HepG2 (cell line): ENCODE results near the gene NCOA6.

Experiments
- CBX2 ChIP-seq, 2 experiments: fragments of 200-600 bp in 1 of 2; sonication (generic); formaldehyde crosslinking in 1 of 2; IDR thresholded peaks; 2 replicates each; pipeline versions ENCODE4 v1.7.0 to v1.8.1; 2018 to 2022; ENCODE audit warnings: low read depth in 2 of 2, low read length in 1 of 2, mild to moderate bottlenecking in 1 of 2, missing genetic modification reagents in 1 of 2
- EZH2 ChIP-seq: conservative IDR thresholded peaks from 2 replicates; pipeline ENCODE4 v1.6.1; 2012; ENCODE audit warnings: mild to moderate bottlenecking, low read depth, low read length, moderate library complexity
- MED13 ChIP-seq: sonication (generic); formaldehyde crosslinking; IDR thresholded peaks from 2 replicates; pipeline ENCODE4 v1.5.0; 2020; ENCODE audit warnings: missing genetic modification reagents
- POLR2A ChIP-seq, 2 experiments: IDR thresholded peaks; 2 replicates each; pipeline ENCODE4 v1.6.1; 2011; ENCODE audit warnings: low read depth in 2 of 2, low read length in 2 of 2, mild to moderate bottlenecking in 1 of 2, moderate library complexity in 1 of 2; ENCODE audit not compliant: insufficient read depth in 1 of 2
- U2AF2 ChIP-seq: fragments of 200-400 bp; formaldehyde crosslinking; IDR thresholded peaks from 2 replicates; pipeline ENCODE4 v1.6.1; 2017; ENCODE audit warnings: low read depth, mild to moderate bottlenecking, low read length

GRCh38 chr20:34709831-34710567, 115.5 kb downstream of the NCOA6 start:
- no peak for TF ChIP-seq EZH2
- TF ChIP-seq U2AF2 = no peak
- no peak for TF ChIP-seq MED13
- no peak for TF ChIP-seq CBX2 (IDR thresholded peaks at IDR 0.05; ENCODE audit: low read depth, low read length)
- TF ChIP-seq CBX2 (CRISPR knock-in tag; IDR thresholded peaks at IDR 0.05; ENCODE audit: low read depth) = no peak
- 0 out of 4 replicates have a peak, but pooled peaks of 1 of the 2 experiments have one; percentile 6 for TF ChIP-seq POLR2A (IDR thresholded peaks at IDR 0.05; ENCODE audit: insufficient read depth in 1 of 2, low read depth in 2 of 2, low read length in 2 of 2)
